ENCODE results near the gene CD24.
"Not testable (repeated sequence)": the region's sequence is repeated elsewhere in the genome, so short reads cannot be mapped to it uniquely, and the experiment has no call there.

Gene CD24

GRCh38 chr6:106974336-106974998, at the start of gene CD24:
CD24 (minus strand) TSS chr6:106974729; CDS start chr6:106974646, 83 bp downstream.
- no peak for DNase-seq (ENCODE audit: low read depth in 2 of 2)

- DNase-seq (ENCODE audit: low read depth in 2 of 2): no peak
These were observed 47.1 kb upstream of the CD24 start for GRCh38 chr6:107021446-107022185.

GRCh38 chr6:107020239-107020638, 45.7 kb upstream of the CD24 start:
- DNase-seq (ENCODE audit: low read depth in 2 of 2): no peak

GRCh38 chr6:107019628-107020027, 45.1 kb upstream of the CD24 start:
- not testable (repeated sequence) for DNase-seq (ENCODE audit: low read depth in 2 of 2)

- DNase-seq (ENCODE audit: low read depth in 2 of 2): no peak
These were observed 44.5 kb upstream of the CD24 start for GRCh38 chr6:107019047-107019446.

- DNase-seq (ENCODE audit: low read depth in 2 of 2): no peak
These were observed 35.0 kb upstream of the CD24 start for GRCh38 chr6:107009499-107009898.

GRCh38 chr6:106997392-106998158, 23.0 kb upstream of the CD24 start:
- peak in 1 of 2 donors; percentile 29 for DNase-seq (ENCODE audit: low read depth in 2 of 2)

- no peak for DNase-seq (ENCODE audit: low read depth in 2 of 2)
These were observed 21.1 kb upstream of the CD24 start for GRCh38 chr6:106995640-106996039.

- not testable (repeated sequence) for DNase-seq (ENCODE audit: low read depth in 2 of 2)
These were observed 15.2 kb upstream of the CD24 start for GRCh38 chr6:106989737-106990136.

GRCh38 chr6:106988664-106989063, 14.1 kb upstream of the CD24 start:
- DNase-seq (ENCODE audit: low read depth in 2 of 2): no peak

- DNase-seq (ENCODE audit: low read depth in 2 of 2): no peak
These were observed 7.4 kb upstream of the CD24 start for GRCh38 chr6:106981926-106982325.

- DNase-seq (ENCODE audit: low read depth in 2 of 2): no peak
These were observed 6.4 kb upstream of the CD24 start for GRCh38 chr6:106980926-106981325.

- peak; percentile 47 to 67 for DNase-seq (ENCODE audit: low read depth in 2 of 2)
These were observed 4.9 kb upstream of the CD24 start for GRCh38 chr6:106979435-106979884.

GRCh38 chr6:106977246-106977645, 2.7 kb upstream of the CD24 start:
- DNase-seq (ENCODE audit: low read depth in 2 of 2): no peak

- DNase-seq (ENCODE audit: low read depth in 2 of 2): no peak
These were observed 1.7 kb upstream of the CD24 start for GRCh38 chr6:106976270-106976669.

GRCh38 chr6:106975738-106976064, 1.2 kb upstream of the CD24 start:
- DNase-seq (ENCODE audit: low read depth in 2 of 2): no peak

GRCh38 chr6:106974999-106975737, 639 bp upstream of the CD24 start:
- no peak for DNase-seq (ENCODE audit: low read depth in 2 of 2)

GRCh38 chr6:106973836-106974335, 643 bp downstream of the CD24 start:
- DNase-seq (ENCODE audit: low read depth in 2 of 2): no peak

GRCh38 chr6:106973018-106973835, 1.3 kb downstream of the CD24 start:
- no peak for DNase-seq (ENCODE audit: low read depth in 2 of 2)

GRCh38 chr6:106972500-106972899, 2.0 kb downstream of the CD24 start:
- no peak for DNase-seq (ENCODE audit: low read depth in 2 of 2)

GRCh38 chr6:106970769-106971168, 3.8 kb downstream of the CD24 start:
- DNase-seq (ENCODE audit: low read depth in 2 of 2): not testable (repeated sequence)

All from stimulated activated CD4-positive, alpha-beta T cell treated with anti-CD3 and anti-CD28 coated beads, Interleukin-1b, Interleukin-23, amount 100 ng/mL, for 1 hour (primary cell).